Neural progenitor cell (in vitro differentiated cells): ENCODE results near the gene UTRN. TPM values are rescaled to one million over a fixed set of nuclear protein-coding genes. Genes with fewer than 3 reads are reported as not detected.

Experiments
- DNase-seq: peaks from one replicate; pipeline ENCODE4 v3.0.0-alpha.2; 2016; ENCODE audit warnings: low spot score
- H2AFZ ChIP-seq: fragments of 200-600 bp; sonication (generic); replicated peaks from 2 replicates; pipeline ENCODE4 v1.6.1; 2016; ENCODE audit warnings: antibody characterized with exemption
- H3F3A ChIP-seq: fragments of 200-600 bp; sonication (generic); 2 replicates; pipeline ENCODE4 v1.6.1; 2016; ENCODE audit warnings: antibody characterized with exemption, low read depth
- H3K27ac ChIP-seq: fragments of 200-600 bp; sonication (generic); 2 replicates; pipeline ENCODE4 v1.5.1; 2016; ENCODE audit warnings: mild to moderate bottlenecking
- H3K27me3 ChIP-seq: fragments of 200-600 bp; sonication (generic); 2 replicates; pipeline ENCODE4 v1.6.1; 2016; ENCODE audit warnings: mild to moderate bottlenecking, moderate library complexity
- H3K36me3 ChIP-seq: fragments of 200-600 bp; sonication (generic); 2 replicates; pipeline ENCODE4 v1.5.1; 2016
- H3K4me1 ChIP-seq: fragments of 200-600 bp; sonication (generic); 2 replicates; pipeline ENCODE4 v1.6.1; 2016; ENCODE audit warnings: mixed run types
- H3K4me2 ChIP-seq: fragments of 200-600 bp; sonication (generic); 2 replicates; pipeline ENCODE4 v1.6.1; 2016
- H3K4me3 ChIP-seq: fragments of 200-600 bp; sonication (generic); 2 replicates; pipeline ENCODE4 v1.5.1; 2016
- H3K79me2 ChIP-seq: fragments of 200-600 bp; sonication (generic); 2 replicates; pipeline ENCODE4 v1.6.1; 2016; ENCODE audit warnings: low read depth
- H3K9ac ChIP-seq: fragments of 200-600 bp; sonication (generic); 2 replicates; pipeline ENCODE4 v1.6.1; 2016
- H3K9me3 ChIP-seq: fragments of 200-600 bp; sonication (generic); 2 replicates; pipeline ENCODE4 v1.5.1; 2016; ENCODE audit warnings: low read depth
- H4K20me1 ChIP-seq: fragments of 200-600 bp; sonication (generic); 2 replicates; pipeline ENCODE4 v1.6.1; 2016; ENCODE audit warnings: low read depth
- H3K27ac Mint-ChIP-seq: 3 replicates; pipeline ENCODE4 v1.8.0; 2021; ENCODE audit warnings: mixed read lengths
- H3K27me3 Mint-ChIP-seq: 2 replicates; pipeline ENCODE4 v1.8.0; 2022; ENCODE audit warnings: low read depth, mild to moderate bottlenecking, inconsistent platforms, moderate library complexity, mixed read lengths; ENCODE audit not compliant: insufficient read depth
- H3K36me3 Mint-ChIP-seq: 3 replicates; pipeline ENCODE4 v1.8.0; 2021; ENCODE audit warnings: mixed read lengths
- H3K4me1 Mint-ChIP-seq: 3 replicates; pipeline ENCODE4 v1.8.0; 2021; ENCODE audit warnings: mixed read lengths
- H3K4me3 Mint-ChIP-seq: 3 replicates; pipeline ENCODE4 v1.8.0; 2021; ENCODE audit warnings: mild to moderate bottlenecking, moderate library complexity, mixed read lengths
- H3K9me3 Mint-ChIP-seq: 3 replicates; pipeline ENCODE4 v1.8.0; 2020; ENCODE audit warnings: mixed read lengths
- EZH2 ChIP-seq: fragments of 200-600 bp; sonication (generic); IDR thresholded peaks from 2 replicates; pipeline ENCODE4 v1.6.1; 2017; ENCODE audit warnings: antibody characterized with exemption, mild to moderate bottlenecking, moderate library complexity
- EZH2phosphoT487 ChIP-seq: fragments of 200-600 bp; sonication (generic); IDR thresholded peaks from 2 replicates; pipeline ENCODE4 v1.6.1; 2017; ENCODE audit warnings: antibody characterized with exemption
- total RNA-seq: library from RNA; depleted of rRNA; stranded (reverse); fragments of >200 nt; gene quantifications from 2 replicates; pipeline ENCODE4 v1.2.3, GENCODE V29; 2015; ENCODE audit warnings: low replicate concordance
- TF ChIP-seq, protein P1 (sequence below): fragments of 200-600 bp; sonication (generic); IDR thresholded peaks from 2 replicates; pipeline ENCODE4 v1.5.1; 2017; ENCODE audit warnings: antibody characterized with exemption, mild to moderate bottlenecking

Gene UTRN
- total RNA-seq, 1 donor from 2014 or later: 44.3 TPM

GRCh38 chr6:144277605-144278227 lies 7.4 kb upstream of the UTRN start:
- no peaks in the 10 kb centered on the region for H3K36me3 ChIP-seq
- no peak overlapping the region for H2AFZ ChIP-seq
- H3K9ac ChIP-seq: no peak overlapping the region

DNA sequence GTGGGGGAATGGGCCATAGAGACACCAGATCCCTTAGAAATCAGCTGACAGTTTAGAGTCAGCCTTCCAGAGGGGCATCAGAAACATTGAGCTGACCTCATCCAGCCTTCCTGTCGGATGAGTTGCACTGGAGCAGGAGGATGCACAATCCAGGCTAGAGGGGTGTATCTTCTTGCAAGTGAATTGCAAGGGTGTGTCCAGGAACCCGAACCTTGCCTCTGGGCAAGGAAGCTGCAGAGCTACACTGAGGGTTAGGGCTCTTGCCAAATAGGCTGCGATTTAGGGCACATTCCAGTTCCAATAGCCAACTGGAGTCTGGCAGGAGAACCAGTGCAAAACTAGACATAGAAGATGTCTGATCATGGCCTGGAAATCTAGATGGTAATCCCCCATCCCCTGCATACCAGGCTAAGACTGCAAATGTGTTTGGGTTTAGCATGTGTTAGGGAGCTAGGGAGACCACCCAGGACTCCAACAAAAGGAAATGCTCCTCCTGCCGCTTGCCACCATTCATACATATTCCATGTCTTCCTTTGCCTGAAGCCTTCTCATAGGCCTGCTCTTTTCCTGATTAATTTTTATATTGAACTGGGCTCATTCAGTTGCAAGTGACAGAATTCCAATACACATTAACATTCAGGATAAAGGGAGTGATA lies 6.3 kb upstream of the UTRN start:
- H3K9me3 ChIP-seq: no peaks in the 10 kb centered on the region
- no peaks in the 10 kb centered on the region for H4K20me1 ChIP-seq
- Mint-ChIP-seq H3K27ac (no peak overlapping the region), H3K27me3 (no peaks in the 10 kb centered on the region), H3K4me1 (peaks cover 9% of the 10 kb centered on the region), H3K4me3 (no peak overlapping the region), H3K36me3 (peaks cover 3% of the 10 kb centered on the region), H3K9me3 (peaks cover 3% of the 10 kb centered on the region)
- peaks cover 2% of the 10 kb centered on the region for H3F3A ChIP-seq
- no peak overlapping the region for H3K9ac ChIP-seq
- no peak overlapping the region for H3K4me3 ChIP-seq
- H3K4me1 ChIP-seq: peaks cover 5% of the 10 kb centered on the region
- no peaks in the 10 kb centered on the region for H3K36me3 ChIP-seq
- H3K27me3 ChIP-seq: no peaks in the 10 kb centered on the region
- TF ChIP-seq EZH2phosphoT487 (no peak), EZH2 (no peak)
- TF ChIP-seq, protein P1, sequence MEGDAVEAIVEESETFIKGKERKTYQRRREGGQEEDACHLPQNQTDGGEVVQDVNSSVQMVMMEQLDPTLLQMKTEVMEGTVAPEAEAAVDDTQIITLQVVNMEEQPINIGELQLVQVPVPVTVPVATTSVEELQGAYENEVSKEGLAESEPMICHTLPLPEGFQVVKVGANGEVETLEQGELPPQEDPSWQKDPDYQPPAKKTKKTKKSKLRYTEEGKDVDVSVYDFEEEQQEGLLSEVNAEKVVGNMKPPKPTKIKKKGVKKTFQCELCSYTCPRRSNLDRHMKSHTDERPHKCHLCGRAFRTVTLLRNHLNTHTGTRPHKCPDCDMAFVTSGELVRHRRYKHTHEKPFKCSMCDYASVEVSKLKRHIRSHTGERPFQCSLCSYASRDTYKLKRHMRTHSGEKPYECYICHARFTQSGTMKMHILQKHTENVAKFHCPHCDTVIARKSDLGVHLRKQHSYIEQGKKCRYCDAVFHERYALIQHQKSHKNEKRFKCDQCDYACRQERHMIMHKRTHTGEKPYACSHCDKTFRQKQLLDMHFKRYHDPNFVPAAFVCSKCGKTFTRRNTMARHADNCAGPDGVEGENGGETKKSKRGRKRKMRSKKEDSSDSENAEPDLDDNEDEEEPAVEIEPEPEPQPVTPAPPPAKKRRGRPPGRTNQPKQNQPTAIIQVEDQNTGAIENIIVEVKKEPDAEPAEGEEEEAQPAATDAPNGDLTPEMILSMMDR: no peak
- no peak overlapping the region for H3K4me2 ChIP-seq
- no peak for DNase-seq
- no peak overlapping the region for H3K27ac ChIP-seq
- peaks cover 1% of the 10 kb centered on the region for H3K79me2 ChIP-seq
- no peak overlapping the region for H2AFZ ChIP-seq

More at GRCh38 chr6:144277605-144278227, 7.4 kb upstream of the UTRN start:
- no peak for DNase-seq
- Histone ChIP-seq H3K27ac (no peak overlapping the region), H3K27me3 (no peaks in the 10 kb centered on the region), H3F3A (no peaks in the 10 kb centered on the region), H3K4me2 (no peak overlapping the region), H3K4me1 (peaks cover 3% of the 10 kb centered on the region), H3K79me2 (no peaks in the 10 kb centered on the region), H3K9me3 (no peaks in the 10 kb centered on the region), H4K20me1 (no peaks in the 10 kb centered on the region), H3K4me3 (no peak overlapping the region)
- Mint-ChIP-seq H3K4me3 (no peak overlapping the region), H3K4me1 (peaks cover 7% of the 10 kb centered on the region), H3K36me3 (peaks cover 3% of the 10 kb centered on the region), H3K27me3 (no peaks in the 10 kb centered on the region), H3K9me3 (peaks cover 3% of the 10 kb centered on the region), H3K27ac (no peak overlapping the region)
- TF ChIP-seq EZH2phosphoT487 (no peak), EZH2 (no peak)
- TF ChIP-seq, protein P1: no peak

DNA sequence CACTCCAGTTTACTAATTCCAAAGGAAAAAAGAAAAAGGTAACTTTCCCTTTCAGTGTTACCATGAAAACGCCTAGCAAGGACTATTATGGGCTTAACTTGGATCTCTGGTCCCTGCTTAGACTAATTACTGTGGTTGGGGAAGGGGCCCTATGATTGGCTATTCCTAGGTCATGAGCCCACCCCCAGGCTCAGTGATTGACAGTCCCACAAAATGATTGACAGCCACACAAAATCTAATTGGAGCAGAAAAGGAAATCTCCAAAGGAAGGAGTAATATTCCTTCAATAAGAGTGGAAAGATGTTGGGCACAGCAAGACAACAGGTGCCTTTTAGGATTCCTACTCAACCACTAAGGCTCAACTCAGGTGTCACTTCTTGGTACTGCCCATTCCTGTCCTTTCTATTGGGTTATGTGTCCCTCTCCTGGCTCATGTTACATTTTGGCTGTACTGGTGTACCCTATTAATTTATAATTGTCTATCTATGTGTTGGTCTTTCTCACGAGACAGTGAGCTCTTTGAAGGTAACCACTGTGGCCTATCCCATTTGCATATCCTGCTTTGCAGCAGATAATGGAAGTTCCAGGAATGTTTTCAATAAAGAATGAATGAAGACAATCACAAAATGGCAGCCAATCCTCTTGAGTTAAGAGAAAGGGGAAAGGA lies 5.5 kb upstream of the UTRN start:
- no peak overlapping the region for H3K4me2 ChIP-seq
- H3K4me3 ChIP-seq: no peak overlapping the region
- no peak overlapping the region for H3K27ac ChIP-seq
- H3K9me3 ChIP-seq: no peaks in the 10 kb centered on the region
- H3K4me3 Mint-ChIP-seq: no peak overlapping the region
- peaks cover 10% of the 10 kb centered on the region for H3F3A ChIP-seq
- no peaks in the 10 kb centered on the region for H3K36me3 ChIP-seq
- peaks cover 9% of the 10 kb centered on the region for H3K4me1 ChIP-seq
- no peaks in the 10 kb centered on the region for H4K20me1 ChIP-seq
- peaks cover 15% of the 10 kb centered on the region for H3K4me1 Mint-ChIP-seq
- H3K36me3 Mint-ChIP-seq: peaks cover 3% of the 10 kb centered on the region
- H3K27ac Mint-ChIP-seq: no peak overlapping the region
- H3K9me3 Mint-ChIP-seq: peaks cover 3% of the 10 kb centered on the region
- no peaks in the 10 kb centered on the region for H3K27me3 Mint-ChIP-seq
- no peaks in the 10 kb centered on the region for H3K27me3 ChIP-seq
- no peak overlapping the region for H2AFZ ChIP-seq
- TF ChIP-seq, protein P1: no peak
- TF ChIP-seq EZH2 (no peak), EZH2phosphoT487 (no peak)
- no peak overlapping the region for H3K9ac ChIP-seq
- peaks cover 5% of the 10 kb centered on the region for H3K79me2 ChIP-seq
- DNase-seq: no peak
